Tibial nerve (tissue), 3 donors: Measurements from ENCODE around the gene MYRF.

ENCODE experiments used
- POLR2A ChIP-seq, 2 donors: fragments of 450-650 bp; IDR thresholded peaks; one replicate each; pipeline ENCODE4 v1.6.1; 2017; ENCODE audit warnings: antibody characterized with exemption in 2 of 2, mild to moderate bottlenecking in 2 of 2, moderate library complexity in 2 of 2
- TF ChIP-seq, protein P1 (sequence below), 5 experiments: fragments of 200-600 bp in 3 of 5; fragments of 450-650 bp in 2 of 5; sonication (generic) in 3 of 5; IDR thresholded peaks; one replicate each; pipeline ENCODE4 v1.5.1; 2016 to 2019; ENCODE audit warnings: antibody characterized with exemption in 5 of 5, mild to moderate bottlenecking in 3 of 5, moderate library complexity in 2 of 5

DNA sequence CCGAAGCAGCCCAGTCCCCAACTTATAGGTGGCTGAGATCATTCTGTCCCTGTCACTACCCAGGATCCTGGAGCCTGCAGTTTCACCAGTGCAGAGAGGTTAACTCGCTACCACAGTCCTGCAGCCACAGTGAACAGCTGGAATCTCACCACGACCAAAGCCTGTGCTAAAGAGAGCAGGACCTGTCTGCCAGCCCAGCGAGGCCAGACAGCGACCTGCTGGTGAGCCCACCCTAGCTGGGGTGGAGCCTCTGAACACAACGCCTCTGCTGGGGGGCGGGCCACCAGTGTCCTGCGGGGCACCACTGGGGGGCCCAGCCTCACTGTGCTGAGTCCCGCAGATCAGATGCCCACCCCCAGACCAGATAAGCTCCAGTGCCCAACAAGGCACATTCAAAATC is 39.0 kb upstream of the MYRF start:
- TF ChIP-seq, protein P1, sequence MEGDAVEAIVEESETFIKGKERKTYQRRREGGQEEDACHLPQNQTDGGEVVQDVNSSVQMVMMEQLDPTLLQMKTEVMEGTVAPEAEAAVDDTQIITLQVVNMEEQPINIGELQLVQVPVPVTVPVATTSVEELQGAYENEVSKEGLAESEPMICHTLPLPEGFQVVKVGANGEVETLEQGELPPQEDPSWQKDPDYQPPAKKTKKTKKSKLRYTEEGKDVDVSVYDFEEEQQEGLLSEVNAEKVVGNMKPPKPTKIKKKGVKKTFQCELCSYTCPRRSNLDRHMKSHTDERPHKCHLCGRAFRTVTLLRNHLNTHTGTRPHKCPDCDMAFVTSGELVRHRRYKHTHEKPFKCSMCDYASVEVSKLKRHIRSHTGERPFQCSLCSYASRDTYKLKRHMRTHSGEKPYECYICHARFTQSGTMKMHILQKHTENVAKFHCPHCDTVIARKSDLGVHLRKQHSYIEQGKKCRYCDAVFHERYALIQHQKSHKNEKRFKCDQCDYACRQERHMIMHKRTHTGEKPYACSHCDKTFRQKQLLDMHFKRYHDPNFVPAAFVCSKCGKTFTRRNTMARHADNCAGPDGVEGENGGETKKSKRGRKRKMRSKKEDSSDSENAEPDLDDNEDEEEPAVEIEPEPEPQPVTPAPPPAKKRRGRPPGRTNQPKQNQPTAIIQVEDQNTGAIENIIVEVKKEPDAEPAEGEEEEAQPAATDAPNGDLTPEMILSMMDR (IDR thresholded peaks at IDR 0.05) = no peak
- no peak for TF ChIP-seq POLR2A (IDR thresholded peaks at IDR 0.05)
